GM21723 (cell line): ENCODE measurements around the gene NUDT22.

Experiments used
- ATAC-seq: cut with Tn5 transposase; IDR thresholded peaks from one replicate; pipeline ENCODE4 v1.9.1; 2021; ENCODE audit warnings: mild to moderate bottlenecking, moderate library complexity; ENCODE audit not compliant: unreplicated experiment

NUDT22 gene

DNA sequence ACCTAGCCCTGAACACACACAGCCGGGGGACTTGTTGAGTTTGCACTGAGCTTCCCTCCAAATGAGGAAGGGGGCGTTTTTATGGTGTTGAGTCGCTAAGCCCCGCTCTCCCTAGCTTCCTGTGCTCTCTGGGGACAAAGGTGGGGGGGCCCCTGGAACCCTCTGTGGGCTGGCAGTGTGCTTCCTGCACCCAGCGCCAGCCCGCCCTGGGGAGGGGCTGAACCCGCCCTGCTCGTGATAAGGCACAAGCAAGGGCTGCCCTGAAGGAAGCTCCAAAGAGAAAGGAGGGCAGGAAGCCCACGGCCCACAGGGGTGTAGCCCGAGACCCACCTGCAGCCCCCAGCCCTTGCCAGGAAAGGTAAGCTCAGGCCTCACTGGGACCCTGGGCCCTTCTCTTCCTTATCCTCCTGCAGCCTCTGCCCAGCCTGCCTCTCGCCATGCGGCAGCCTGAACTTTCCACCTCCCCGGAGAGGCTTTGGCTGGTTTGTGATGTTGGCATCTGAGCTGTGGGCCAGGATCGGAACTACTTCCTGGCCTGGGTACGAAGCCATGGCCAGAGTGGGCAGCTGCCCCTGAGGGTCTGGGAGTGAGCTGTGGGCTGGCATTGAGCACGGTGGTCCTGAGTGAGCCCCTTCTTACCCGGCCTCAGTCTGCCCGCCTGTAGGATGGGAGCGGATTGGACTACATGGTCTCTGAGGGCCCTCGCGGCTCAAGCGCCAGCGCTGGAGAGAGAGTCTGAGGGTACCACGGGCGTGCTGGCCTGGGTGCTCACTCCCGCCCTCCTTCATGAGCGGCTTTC is 19.4 kb upstream of the NUDT22 start, which contains the start of gene FERMT3:
TSS of gene FERMT3 (plus strand) at position 265 of the 799 bp plus-strand sequence. CDS start 644 bp downstream, outside the sequence.
- ATAC-seq, result peak; percentile 4

DNA sequence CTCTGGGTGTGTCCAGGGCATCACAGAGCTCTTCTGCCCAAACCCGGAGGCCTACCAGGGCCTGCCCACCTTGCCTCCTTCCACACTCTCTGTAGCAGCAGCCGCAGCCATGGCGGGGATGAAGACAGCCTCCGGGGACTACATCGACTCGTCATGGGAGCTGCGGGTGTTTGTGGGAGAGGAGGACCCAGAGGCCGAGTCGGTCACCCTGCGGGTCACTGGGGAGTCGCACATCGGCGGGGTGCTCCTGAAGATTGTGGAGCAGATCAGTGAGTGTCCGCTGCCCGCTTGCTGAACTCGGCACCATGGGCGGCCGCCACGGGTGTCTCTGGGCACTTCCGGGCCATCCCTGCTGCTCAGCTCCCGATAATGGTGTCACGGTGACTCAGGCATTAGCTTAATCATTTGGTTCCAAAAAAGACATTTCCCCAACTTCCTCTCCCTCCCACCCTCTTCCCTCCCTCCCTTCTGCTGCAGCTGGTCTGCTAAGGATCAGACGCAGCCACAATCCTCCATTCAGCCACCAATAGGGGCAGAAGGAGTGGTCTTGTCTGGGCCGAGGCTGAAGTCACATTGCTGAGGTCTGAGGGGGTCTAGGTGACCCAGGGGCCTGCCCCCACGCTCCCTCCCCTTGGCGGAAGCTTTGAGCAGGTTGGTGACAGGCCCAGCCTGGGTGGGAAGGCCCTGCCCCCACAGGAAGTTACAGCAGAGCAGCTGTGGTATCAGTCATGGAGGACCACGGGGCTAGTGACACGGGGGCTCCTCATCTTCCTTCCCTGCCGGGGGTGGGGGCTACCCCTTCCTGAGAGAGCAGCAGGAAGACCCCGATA is 18.6 kb upstream of the NUDT22 start:
- ATAC-seq, result peak; percentile 58

DNA sequence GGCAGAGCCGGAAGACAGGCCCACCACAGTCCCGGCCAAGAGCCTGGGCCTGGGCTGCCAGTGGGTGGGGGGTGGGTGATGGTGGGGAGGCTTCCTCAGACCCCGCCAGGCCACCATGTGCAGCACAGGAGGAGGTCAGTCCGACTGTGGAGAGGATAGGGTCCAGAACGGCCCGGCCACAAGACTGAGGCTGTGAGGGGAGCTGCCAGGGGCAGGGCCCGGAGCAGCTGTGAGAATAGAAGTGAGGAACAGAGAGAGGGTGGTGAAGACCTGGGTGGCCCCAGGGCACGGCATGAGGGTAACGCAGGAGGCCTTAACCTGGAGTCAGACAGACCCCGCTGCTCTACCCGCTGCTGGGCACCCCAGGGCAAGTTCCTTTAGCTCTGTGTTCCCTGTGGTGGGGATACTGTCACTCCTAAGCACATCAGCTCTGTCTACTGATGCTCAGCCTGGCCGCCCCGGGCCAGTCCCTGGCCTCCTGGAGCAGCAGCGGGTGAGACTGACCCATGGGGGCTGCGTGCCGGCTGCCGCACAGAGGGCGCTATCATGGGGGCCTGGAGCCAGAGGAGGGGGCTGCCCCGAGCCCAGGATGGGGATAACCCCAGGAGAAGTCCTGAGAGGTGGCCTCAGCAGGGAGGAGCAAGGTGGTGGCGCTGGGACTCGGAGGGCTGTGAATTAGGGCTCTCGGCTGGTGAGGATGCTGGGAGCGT is 17.8 kb upstream of the NUDT22 start:
- ATAC-seq, result no peak

DNA sequence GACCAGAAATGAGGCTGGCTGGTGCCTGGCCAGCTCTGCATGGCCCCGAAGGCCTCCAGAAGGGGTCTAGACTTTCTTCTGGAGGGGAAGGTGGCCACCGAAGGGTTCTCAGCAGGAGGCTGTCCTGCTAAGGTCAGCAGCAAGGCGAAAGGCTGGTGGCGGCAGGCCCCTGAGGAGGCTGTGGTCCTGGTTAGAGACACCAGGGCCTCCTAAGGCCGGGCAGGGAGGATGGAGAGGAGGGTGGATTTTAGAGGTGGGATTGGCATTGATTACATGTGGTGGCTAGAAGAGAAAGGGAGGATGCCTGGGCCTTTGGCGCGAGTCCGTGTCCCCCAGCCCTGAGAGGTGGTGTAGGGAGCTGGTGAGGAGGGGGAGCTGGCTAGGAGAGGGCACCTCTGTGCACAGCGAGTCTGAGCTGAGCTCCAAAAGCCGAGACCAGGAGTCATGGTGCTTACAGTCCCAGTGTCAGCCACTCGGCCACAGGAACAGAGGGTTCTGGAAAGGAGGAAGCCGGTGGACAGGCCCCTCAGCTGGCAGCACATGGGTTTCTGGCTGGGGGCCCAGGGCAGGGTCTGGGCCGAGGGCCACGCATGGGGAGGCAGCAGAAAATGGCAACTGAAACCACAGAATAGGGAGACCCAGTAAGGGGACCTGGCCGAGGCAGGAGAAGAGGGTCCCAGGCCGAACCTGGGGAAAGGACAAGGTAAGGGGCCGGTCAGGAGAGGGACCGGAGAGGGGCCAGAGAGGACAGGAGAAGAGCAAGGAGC is 17.1 kb upstream of the NUDT22 start:
- ATAC-seq, result no peak

DNA sequence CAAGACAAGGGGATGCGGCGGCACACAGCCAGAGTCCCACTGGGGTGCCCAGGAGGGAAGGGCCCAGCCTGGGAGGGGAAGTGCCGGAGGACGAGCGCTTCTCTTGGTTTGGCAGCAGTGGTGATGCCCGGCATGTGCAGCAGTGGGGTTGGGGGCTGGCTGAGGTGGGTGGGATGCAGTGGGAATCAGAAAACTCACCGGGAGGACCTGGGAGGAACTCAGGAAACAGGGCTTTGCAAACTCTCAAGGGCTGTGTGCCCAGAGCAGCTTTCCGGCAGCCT is 16.6 kb upstream of the NUDT22 start:
- ATAC-seq, result no peak

DNA sequence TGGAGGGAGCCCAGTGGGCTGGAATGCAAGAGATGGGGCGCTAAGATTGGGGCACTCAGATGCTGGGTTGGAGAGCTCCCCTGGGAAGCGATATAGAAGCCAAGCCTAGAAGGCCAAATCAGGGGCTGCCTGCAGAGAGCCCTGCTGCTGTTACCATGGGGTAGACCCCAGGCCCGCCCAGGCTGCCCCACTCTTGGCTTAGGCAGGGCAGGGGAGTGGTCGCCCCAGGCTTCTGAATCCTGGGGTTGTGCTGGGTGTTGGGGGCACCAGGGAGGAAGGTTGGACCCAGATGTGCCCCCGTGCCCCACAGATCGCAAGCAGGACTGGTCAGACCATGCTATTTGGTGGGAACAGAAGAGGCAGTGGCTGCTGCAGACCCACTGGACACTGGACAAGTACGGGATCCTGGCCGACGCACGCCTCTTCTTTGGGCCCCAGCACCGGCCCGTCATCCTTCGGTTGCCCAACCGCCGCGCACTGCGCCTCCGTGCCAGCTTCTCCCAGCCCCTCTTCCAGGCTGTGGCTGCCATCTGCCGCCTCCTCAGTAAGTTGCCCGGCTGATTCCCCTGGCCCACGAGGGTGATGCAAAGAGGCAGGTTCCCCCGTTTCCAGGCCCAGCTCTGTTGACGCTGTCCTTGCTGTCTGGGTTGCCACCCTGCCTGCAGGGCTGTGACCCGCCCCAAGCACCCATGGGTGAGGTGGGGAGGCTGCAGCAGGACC is 15.6 kb upstream of the NUDT22 start:
- no peak for ATAC-seq

DNA sequence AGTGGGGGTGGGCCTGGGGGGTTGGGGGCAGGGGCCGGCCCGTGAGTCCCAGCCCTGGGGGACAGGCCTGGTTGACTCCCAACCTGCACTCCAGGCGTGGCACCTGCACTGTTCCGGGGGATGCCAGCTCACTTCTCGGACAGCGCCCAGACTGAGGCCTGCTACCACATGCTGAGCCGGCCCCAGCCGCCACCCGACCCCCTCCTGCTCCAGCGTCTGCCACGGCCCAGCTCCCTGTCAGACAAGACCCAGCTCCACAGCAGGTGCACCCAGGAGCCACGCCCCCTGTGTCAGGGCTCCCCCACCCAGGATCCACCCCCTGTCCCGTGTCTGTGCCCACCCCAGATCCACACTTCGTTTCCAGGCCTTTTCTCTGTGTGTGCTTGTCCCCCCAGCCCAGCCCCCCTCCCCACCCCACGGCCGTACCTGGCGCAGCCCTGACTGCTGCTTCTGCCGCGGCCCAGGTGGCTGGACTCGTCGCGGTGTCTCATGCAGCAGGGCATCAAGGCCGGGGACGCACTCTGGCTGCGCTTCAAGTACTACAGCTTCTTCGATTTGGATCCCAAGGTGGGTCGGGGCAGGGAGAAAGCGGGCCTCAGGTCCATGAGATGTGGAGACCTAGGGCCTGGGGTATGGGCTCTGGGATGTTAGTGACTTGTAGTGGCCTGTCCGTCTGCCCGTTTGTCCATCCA is 14.7 kb upstream of the NUDT22 start:
- ATAC-seq, result no peak

DNA sequence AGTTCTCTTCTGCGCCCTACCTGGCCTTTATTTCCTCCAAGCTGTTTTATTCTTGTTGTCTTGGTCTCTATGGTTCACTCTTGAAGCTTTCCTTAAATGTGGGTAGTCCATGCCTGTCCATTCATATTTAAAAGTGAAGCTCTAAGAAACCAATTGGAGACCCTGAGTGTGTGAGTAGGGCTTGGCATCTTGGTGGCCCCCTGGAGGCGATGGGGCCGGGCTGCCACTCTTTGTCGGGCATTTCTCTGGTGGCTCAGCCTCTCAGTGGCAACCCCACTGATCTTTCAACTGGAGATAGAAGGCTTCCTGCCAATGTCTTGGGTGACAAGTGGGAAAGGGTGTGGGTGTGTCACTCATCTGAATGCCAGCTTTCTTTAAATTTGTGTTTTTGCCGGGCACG is 9.2 kb upstream of the NUDT22 start:
- ATAC-seq, result no peak

DNA sequence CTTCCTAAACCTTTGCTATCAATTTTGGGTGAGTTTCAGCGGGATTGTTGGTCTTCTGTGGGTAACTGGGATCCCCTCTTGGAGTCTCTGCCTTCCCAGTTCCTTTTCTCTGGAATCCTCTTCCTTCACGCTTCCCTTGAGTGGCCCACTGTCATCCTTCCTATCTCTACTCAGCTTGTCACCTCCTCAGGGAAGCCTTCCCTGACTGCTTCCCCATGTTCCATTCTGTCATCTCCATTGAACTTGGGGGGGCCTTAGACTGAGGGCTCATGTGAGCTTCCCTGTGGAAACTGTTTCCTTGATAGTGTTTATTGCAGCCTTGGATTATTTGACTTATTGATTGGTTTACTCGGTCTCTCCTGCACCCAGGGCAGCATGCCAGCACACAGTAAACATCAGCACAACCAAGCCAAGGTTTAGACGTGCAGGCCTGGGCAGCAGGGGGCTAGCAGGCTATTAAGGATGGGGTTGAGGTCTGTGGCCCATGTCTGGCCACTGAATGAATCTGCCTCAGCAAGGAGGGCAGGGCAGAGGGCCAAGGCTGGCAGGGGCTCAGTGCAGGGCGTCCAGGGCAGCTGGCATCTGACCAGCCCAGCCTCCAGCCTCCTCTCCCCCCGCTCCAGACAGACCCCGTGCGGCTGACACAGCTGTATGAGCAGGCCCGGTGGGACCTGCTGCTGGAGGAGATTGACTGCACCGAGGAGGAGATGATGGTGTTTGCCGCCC is 7.3 kb upstream of the NUDT22 start:
- ATAC-seq, result no peak

DNA sequence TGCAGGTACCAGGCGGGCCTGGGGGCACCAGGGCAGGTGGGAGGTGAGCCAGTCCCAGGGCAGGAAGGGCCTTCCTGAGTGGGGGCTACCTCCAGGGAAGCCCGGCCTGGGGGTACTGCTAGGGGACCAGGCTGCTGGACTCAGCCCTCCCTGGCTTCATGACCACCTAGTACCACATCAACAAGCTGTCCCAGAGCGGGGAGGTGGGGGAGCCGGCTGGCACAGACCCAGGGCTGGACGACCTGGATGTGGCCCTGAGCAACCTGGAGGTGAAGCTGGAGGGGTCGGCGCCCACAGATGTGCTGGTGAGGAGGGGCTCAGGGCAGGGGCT is 6.8 kb upstream of the NUDT22 start:
- ATAC-seq, result no peak

DNA sequence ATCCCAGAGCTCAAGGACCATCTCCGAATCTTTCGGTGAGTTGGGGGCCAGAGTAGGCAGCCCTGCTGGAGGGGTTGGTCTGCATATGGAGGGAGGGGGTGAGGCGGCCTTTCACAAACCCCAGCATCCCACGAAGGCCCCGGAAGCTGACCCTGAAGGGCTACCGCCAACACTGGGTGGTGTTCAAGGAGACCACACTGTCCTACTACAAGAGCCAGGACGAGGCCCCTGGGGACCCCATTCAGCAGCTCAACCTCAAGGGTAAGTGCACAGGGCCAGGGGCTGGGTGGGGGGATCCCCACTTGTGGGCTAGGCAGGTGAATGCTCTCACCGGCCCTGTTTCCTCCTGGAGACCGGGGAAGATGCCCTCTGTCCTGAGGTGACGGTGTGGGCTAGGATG is 6.3 kb upstream of the NUDT22 start:
- no peak for ATAC-seq

DNA sequence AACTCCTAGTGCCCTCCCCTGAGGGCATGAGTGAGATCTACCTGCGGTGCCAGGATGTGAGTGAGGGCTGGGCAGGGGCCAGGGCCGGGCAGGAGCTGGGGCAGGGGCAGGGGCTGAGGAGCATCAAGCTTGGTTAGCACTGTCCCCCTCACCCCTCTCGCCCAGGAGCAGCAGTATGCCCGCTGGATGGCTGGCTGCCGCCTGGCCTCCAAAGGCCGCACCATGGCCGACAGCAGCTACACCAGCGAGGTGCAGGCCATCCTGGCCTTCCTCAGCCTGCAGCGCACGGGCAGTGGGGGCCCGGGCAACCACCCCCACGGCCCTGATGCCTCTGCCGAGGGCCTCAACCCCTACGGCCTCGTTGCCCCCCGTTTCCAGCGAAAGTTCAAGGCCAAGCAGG is 5.8 kb upstream of the NUDT22 start:
- no peak for ATAC-seq

DNA sequence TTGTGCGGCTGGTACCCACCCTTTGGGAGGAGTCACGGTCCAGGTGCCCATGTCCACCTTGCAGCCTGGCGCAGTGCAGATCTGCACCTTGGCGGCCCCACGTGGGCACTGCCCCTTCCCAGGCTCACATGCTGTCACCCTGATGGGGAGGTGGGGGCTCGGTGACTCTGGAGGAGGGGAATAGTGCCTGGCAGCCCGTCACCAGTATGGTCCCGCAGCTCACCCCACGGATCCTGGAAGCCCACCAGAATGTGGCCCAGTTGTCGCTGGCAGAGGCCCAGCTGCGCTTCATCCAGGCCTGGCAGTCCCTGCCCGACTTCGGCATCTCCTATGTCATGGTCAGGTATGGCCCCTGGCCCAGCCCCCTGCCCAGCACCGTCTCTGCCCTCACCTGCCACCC is 5.3 kb upstream of the NUDT22 start:
- ATAC-seq, result no peak

DNA sequence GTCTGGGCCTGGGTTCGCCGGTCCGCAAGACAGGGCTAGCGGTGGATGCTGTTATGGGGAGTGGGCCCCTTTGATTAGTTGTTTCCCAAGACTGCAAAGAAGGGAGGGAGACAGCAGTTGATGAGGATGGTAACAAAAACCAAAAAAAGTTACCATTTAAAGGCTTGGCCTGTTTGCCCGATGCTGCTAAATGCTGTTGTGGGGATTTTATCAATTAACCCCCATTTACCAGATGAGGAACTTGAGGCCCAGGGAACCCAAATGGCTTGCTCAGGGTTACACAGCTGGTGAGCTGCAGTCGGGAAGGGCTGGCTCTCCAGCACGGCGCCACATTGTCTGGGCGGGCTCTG is 3.4 kb upstream of the NUDT22 start:
- no peak for ATAC-seq

DNA sequence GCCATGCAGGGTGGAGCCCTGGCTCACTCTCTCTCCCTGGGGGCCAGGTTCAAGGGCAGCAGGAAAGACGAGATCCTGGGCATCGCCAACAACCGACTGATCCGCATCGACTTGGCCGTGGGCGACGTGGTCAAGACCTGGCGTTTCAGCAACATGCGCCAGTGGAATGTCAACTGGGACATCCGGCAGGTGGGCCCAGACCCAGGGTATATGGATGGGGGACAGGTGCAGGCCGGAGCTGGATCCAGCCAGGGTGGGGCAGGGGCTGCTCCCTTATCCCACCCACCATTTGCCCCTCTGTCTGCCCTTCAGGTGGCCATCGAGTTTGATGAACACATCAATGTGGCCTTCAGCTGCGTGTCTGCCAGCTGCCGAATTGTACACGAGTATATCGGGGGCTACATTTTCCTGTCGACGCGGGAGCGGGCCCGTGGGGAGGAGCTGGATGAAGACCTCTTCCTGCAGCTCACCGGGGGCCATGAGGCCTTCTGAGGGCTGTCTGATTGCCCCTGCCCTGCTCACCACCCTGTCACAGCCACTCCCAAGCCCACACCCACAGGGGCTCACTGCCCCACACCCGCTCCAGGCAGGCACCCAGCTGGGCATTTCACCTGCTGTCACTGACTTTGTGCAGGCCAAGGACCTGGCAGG is 2.9 kb upstream of the NUDT22 start:
- ATAC-seq, result no peak

DNA sequence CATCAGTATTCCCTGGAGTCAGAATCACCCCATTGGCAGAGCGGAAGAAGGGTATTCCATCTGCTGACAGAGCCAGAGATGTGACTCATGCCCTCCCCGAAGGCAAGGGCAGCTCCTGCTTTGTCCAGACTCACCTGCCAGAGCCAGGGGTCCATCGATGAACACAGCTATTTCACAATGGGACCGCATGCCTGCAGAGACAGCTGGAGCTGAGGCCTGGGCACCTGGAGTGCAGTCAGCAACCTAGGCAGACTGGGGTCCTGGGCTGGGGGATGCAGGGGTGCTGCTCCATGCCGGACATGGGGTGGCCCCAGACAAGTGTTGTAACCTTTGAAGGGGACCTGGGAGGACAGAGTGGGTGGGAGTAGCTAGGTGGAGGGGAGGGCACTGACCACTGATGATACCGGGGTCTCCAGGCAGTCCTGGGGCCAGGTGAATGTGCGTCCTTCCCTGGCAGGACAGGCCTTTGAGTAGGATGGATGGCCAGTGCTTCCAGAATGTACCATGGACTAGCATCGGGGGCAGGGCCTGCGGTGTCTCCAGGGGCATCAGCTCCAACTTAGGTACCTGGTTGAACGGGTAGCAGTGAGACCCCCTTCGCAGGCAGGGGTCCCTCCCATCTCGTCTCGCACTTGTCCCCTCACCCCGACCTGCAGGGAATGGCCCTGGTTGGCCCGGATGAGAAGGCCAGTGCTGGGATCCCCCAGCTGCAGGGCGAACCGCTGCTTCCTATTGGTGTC is 1.8 kb upstream of the NUDT22 start:
- ATAC-seq, result no peak

DNA sequence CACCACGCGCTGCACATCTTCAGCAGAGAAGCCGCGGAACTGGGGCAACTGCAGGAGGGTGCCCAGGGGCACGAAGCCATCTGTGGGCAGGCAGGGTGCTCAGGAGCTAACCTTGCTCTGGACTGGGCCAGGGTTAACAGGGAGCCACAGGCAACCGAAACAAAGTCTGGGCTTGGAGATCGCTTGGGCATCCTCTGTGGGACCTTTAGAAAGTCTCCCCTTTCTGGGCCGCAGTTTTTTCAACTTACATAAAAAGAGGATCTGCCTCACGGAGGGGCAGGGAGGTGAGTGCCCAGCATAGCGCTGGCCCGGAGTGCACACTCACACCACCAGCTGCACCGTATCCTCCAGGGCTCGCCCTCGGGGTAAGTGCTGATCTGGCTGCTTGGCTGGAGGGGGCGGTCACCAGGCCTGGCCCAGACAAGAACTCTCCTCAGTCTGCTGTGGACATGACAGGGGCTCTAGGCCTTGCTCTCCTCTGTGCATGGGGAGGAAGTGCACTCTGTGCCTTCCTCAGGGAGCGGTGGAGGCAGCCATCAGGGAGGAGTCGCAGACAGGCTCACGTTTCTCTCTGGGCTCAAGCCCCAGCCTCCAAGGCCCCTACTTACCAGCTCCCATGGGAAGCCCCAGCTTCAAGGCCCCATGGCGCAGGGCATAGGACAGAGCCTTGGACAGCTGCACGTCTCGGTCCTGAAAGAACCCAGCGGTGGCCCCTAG is 1.0 kb upstream of the NUDT22 start:
- ATAC-seq, result no peak
